Measurements from ENCODE around the gene AKAP14.
A peak's percentile ranks its signal among the peaks of the same experiment; 100 is the strongest.
"Not testable (repeated sequence)": the region's sequence is repeated elsewhere in the genome, so short reads cannot be mapped to it uniquely, and the experiment has no call there.

The AKAP14 gene

DNA sequence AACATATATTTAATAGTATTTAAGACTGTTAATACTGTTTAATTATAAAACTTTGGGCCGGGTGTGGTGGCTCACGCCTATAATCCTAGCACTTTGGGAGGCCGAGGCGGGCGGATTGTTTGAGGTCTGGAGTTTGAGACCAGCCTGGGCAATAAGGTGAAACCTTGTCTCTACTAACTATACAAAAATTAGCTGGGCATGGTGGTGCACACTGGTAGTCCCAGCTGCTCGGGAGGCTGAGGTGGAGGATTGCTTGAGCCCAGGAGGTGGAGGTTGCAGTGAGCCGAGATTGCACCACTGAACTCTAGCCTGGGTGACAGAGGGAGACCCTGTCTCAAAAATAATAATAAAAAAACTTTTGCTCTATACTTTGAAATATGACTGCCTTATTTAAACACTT lies 26.7 kb downstream of the AKAP14 start:
- DNase-seq (ENCODE audit: low spot score): not testable (repeated sequence)

DNA sequence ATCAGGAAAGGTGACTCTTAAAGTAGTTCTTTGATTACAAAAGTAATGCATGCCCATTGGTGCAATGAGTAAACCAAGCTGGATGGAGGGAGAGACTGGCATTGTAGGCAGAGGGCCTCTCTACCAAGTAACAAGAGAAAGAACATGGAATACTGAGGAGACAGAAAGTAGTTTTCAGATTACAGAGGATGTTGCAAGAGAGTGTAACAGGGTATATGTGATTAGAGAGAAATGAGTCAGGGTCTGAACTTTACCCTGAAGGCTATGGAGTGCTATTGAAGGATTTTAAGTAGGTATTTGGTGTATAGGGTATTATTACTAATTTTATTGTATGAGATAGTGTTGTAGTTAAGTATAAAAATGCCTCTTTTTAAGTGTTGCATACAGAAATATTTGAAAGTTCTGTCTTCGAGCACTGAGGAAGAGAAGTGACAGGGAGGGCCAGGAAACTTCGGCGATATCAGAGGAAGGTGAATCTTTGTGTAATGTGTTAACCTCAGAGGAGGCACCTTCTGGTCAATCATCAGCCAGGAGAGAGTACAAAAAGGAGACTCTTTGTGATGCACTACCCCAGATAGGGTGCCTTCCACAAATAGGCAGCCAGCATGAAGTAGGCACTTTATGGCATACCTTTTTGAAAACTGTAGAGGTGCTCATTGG lies 39.7 kb downstream of the AKAP14 start:
- DNase-seq (ENCODE audit: low spot score): no peak

DNA sequence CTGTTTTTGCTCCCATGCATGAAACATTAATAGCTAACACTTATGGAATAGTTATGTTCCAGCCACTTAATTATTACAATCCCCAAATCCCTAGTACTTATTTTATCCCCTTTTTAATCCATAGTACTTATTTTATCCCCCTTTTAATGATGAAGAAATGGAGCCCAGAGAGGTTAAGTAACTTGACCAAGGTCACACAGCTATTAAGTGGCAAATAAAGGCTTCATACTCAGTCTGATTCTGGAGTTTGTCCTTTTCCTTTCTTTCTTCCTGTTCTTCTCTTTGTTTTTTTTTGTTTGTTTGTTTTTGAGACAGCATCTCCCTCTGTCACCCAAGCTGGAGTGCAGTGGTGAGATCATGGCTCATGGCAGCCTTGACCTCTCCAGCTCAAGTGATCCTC lies 45.6 kb downstream of the AKAP14 start:
- no peak for DNase-seq (ENCODE audit: low spot score)

DNA sequence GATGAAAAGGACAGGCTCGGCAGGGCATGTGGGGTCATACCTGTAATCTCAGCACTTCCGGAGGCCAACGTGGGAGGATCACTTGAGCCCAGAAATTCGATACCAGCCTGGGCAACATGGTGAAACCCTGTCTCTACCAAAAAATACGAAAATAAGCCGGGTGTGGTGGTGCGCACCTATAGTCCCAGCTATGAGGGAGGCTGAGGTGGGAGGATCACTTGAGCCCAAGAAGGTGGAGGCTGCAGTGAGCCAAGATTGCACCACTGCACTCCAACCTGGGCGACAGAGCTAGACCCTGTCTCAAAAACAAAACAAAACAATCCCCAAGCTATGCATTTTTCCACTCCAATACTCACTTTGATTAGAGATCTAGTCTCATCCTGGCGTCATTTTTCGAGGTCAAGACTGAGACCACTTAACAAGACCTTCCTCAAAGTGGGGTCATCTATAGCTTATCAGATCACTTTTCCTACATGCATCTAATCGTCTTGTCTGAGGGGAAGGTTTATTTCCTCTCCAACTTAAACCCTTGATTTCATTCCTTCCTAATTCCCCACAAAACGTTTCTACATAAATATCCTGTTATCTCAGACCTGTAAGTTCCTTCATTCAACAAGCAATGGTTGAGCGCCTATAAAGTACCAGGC lies 46.6 kb downstream of the AKAP14 start:
- DNase-seq (ENCODE audit: low spot score): no peak

DNA sequence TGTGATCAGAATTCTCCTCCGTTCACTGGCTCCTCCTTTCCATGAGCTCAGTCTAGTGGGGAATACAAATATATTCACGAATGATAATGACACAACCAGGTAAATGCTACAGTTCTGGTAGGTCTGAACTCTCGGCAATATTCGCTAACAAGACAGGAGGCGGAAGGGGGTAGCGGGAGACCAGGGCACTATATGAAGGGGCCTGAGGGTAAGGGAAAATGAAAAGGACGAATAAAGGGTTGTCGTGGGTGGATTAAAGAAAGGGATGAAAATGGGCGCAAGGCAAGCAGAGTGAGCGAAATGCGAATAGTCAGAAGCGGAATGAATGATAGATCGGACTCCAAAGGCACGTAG lies 47.1 kb downstream of the AKAP14 start:
- no peak for DNase-seq (ENCODE audit: low spot score)

GRCh38 chrX:119943185-119943988 lies 47.7 kb downstream of the AKAP14 start, which contains the start of gene NKAP:
Gene NKAP (minus strand): TSS chrX:119943751. CDS start chrX:119943605, 146 bp downstream.
- DNase-seq (ENCODE audit: low spot score): peak; percentile 83

DNA sequence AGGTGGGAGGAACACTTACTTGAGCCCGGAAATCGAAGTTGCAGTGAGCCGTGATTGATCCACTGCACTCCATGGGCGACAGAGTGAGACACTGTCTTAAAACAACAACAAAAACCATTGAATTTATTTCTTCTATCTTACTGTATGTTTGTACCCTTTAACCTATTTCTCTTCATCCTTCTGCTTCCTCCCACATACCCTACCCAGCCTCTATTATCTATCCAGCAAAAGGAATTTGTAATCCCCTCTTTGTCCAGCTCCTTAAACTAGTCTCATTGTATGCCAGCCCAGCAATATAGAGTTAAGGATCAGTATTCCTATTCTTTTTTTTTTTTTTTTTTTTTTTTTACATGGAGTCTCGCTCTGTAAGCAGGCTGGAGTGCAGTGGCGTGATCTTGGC lies 49.8 kb downstream of the AKAP14 start:
- DNase-seq (ENCODE audit: low spot score): no peak

DNA sequence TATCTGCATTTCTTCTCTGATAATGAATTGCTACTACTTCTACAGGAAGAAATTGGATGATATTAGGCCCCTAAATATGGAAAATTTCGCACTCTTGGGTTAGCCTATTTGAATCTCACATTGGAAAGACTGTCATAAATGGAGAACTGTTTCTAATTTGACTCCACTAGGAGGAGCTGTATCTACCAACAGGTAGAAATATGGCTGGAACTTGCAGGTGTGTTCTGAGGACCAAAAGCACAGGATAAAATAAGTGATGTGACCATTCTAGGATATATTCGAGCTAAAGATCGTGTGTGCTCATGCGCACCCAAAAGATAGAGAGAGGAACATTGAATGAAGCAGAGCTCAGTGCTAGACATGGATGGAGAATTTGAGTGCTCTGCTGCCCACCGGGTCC lies 52.7 kb downstream of the AKAP14 start:
- DNase-seq (ENCODE audit: low spot score): no peak

DNA sequence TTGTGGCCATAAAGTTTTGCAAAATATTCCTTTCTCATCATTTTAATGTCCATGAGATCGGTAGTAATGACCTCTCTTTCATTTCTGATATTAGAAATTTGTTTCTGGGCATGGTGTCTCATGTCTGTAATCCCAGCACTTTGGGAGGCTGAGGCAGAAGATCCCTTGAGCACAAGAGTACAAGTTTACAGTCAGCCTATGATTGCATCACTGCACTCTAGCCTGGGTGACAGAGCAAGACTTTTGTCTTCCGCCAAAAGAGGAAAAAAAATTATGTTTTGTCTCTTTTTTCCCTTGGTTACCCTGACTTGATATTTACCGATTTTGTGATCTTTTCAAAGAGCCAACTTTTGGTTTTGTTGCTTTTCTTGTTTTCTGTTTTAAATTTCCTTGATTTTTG lies 58.7 kb downstream of the AKAP14 start:
- DNase-seq (ENCODE audit: low spot score): no peak

GRCh38 chrX:119955807-119956570 lies 60.3 kb downstream of the AKAP14 start:
- DNase-seq (ENCODE audit: low spot score): not testable (repeated sequence)

GRCh38 chrX:119960625-119961024 lies 64.9 kb downstream of the AKAP14 start:
- no peak for DNase-seq (ENCODE audit: low spot score)

DNA sequence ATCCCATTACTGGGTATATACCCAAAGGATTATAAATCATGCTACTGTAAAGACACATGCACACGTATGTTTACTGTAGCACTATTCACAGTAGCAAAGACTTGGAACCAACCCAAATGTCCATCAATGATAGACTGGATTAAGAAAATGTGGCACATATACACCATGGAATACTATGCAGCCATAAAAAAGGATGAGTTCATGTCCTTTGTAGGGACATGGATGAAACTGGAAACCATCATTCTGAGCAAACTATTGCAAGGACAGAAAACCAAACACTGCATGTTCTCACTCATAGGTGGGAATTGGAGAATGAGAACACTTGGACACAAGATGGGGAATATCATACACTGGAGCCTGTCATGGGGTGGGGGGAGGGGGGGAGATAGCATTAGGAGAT lies 71.1 kb downstream of the AKAP14 start:
- not testable (repeated sequence) for DNase-seq (ENCODE audit: low spot score)
